MG63 (cell line): ENCODE data around the gene ALOX15. TPM values are rescaled to one million over a fixed set of nuclear protein-coding genes. Genes with fewer than 3 reads are reported as not detected.
"Not testable (repeated sequence)": the region's sequence is repeated elsewhere in the genome, so short reads cannot be mapped to it uniquely, and the experiment has no call there.

Experiments used
- DNase-seq: peaks from one replicate; pipeline ENCODE4 v3.0.0-alpha.2; 2020
- H3K27me3 ChIP-seq: fragments of 250-450 bp; sonication (Bioruptor Pico); 2 replicates; pipeline ENCODE4 v1.5.1; 2020; ENCODE audit warnings: mild to moderate bottlenecking, moderate library complexity
- H3K36me3 ChIP-seq: fragments of 250-450 bp; sonication (Bioruptor Pico); 2 replicates; pipeline ENCODE4 v1.5.1; 2020; ENCODE audit warnings: mild to moderate bottlenecking, moderate library complexity
- H3K4me3 ChIP-seq: fragments of 250-450 bp; sonication (Bioruptor Pico); 2 replicates; pipeline ENCODE4 v1.5.1; 2020; ENCODE audit warnings: mild to moderate bottlenecking, moderate library complexity
- H3K9me3 ChIP-seq: fragments of 250-450 bp; sonication (Bioruptor Pico); 2 replicates; pipeline ENCODE4 v1.5.1; 2020; ENCODE audit warnings: mild to moderate bottlenecking, moderate library complexity
- total RNA-seq: library from RNA; depleted of rRNA; stranded (reverse); fragments of >200 nt; shearing (Covaris generic); gene quantifications from 2 replicates; pipeline ENCODE4 v1.2.3, GENCODE V29; 2014; ENCODE audit warnings: low replicate concordance; rRNA removed

ALOX15 gene
- total RNA-seq: not detected in 2 replicates

GRCh38 chr17:4641297-4642195 is at the start of gene ALOX15:
ALOX15 (minus strand) TSS chr17:4641678; CDS start chr17:4641651, 27 bp downstream.
- peaks cover 12% of the 10 kb centered on the region for H3K27me3 ChIP-seq
- no peaks in the 10 kb centered on the region for H3K9me3 ChIP-seq
- H3K36me3 ChIP-seq: no peaks in the 10 kb centered on the region
- DNase-seq: no peak
- no peak within 1 kb of the TSS for H3K4me3 ChIP-seq

- H3K27me3 ChIP-seq: no peaks in the 10 kb centered on the region
- H3K36me3 ChIP-seq: peaks cover 19% of the 10 kb centered on the region
- DNase-seq: no peak
- no peaks in the 10 kb centered on the region for H3K9me3 ChIP-seq
- H3K4me3 ChIP-seq: no peak overlapping the region
Measured at GRCh38 chr17:4690745-4691144, 49.3 kb upstream of the ALOX15 start.

- not testable (repeated sequence) for H3K4me3 ChIP-seq, H3K27me3 ChIP-seq, DNase-seq, H3K9me3 ChIP-seq
- H3K36me3 ChIP-seq: peaks cover 19% of the 10 kb centered on the region
Measured at GRCh38 chr17:4689872-4690271, 48.4 kb upstream of the ALOX15 start.

- H3K36me3 ChIP-seq: peaks cover 16% of the 10 kb centered on the region
- H3K27me3 ChIP-seq, H3K9me3 ChIP-seq, DNase-seq, H3K4me3 ChIP-seq: not testable (repeated sequence)
Measured at GRCh38 chr17:4683739-4684138, 42.3 kb upstream of the ALOX15 start.

- Histone ChIP-seq H3K4me3 (no peak overlapping the region), H3K36me3 (peaks cover 18% of the 10 kb centered on the region), H3K9me3 (no peaks in the 10 kb centered on the region), H3K27me3 (no peaks in the 10 kb centered on the region)
- peak; percentile 34 for DNase-seq
Measured at GRCh38 chr17:4679658-4680057, 38.2 kb upstream of the ALOX15 start.

- H3K36me3 ChIP-seq: peaks cover 18% of the 10 kb centered on the region
- peak; percentile 80 for DNase-seq
- no peaks in the 10 kb centered on the region for H3K9me3 ChIP-seq
- no peaks in the 10 kb centered on the region for H3K27me3 ChIP-seq
- H3K4me3 ChIP-seq: no peak overlapping the region
Measured at GRCh38 chr17:4678448-4679026, 37.1 kb upstream of the ALOX15 start.

- no peak for DNase-seq
- Histone ChIP-seq H3K36me3 (peaks cover 9% of the 10 kb centered on the region), H3K4me3 (no peak overlapping the region), H3K27me3 (no peaks in the 10 kb centered on the region), H3K9me3 (no peaks in the 10 kb centered on the region)
Measured at GRCh38 chr17:4676791-4677190, 35.3 kb upstream of the ALOX15 start.

GRCh38 chr17:4675791-4676190 is 34.3 kb upstream of the ALOX15 start:
- DNase-seq: no peak
- Histone ChIP-seq H3K36me3 (peaks cover 9% of the 10 kb centered on the region), H3K4me3 (no peak overlapping the region), H3K9me3 (no peaks in the 10 kb centered on the region), H3K27me3 (no peaks in the 10 kb centered on the region)

GRCh38 chr17:4674685-4674998 is 33.2 kb upstream of the ALOX15 start:
- no peak for DNase-seq
- Histone ChIP-seq H3K9me3 (no peaks in the 10 kb centered on the region), H3K36me3 (peaks cover 9% of the 10 kb centered on the region), H3K27me3 (no peaks in the 10 kb centered on the region), H3K4me3 (no peak overlapping the region)

- no peaks in the 10 kb centered on the region for H3K27me3 ChIP-seq
- no peak for DNase-seq
- peaks cover 8% of the 10 kb centered on the region for H3K36me3 ChIP-seq
Measured at GRCh38 chr17:4673986-4674684, 32.7 kb upstream of the ALOX15 start.

GRCh38 chr17:4673169-4673568 is 31.7 kb upstream of the ALOX15 start:
- H3K9me3 ChIP-seq: no peaks in the 10 kb centered on the region
- no peak for DNase-seq
- H3K36me3 ChIP-seq: peaks cover 6% of the 10 kb centered on the region
- H3K27me3 ChIP-seq: no peaks in the 10 kb centered on the region
- H3K4me3 ChIP-seq: no peak overlapping the region

More at GRCh38 chr17:4673986-4674684, 32.7 kb upstream of the ALOX15 start:
- H3K9me3 ChIP-seq: no peaks in the 10 kb centered on the region
- H3K4me3 ChIP-seq: no peak overlapping the region

- no peak overlapping the region for H3K4me3 ChIP-seq
- DNase-seq: no peak
- no peaks in the 10 kb centered on the region for H3K27me3 ChIP-seq
- H3K9me3 ChIP-seq: no peaks in the 10 kb centered on the region
- peaks cover 6% of the 10 kb centered on the region for H3K36me3 ChIP-seq
Measured at GRCh38 chr17:4672751-4673150, 31.3 kb upstream of the ALOX15 start.

GRCh38 chr17:4672055-4672630 is 30.7 kb upstream of the ALOX15 start:
- H3K9me3 ChIP-seq: no peaks in the 10 kb centered on the region
- H3K36me3 ChIP-seq: peaks cover 2% of the 10 kb centered on the region
- no peak for DNase-seq

GRCh38 chr17:4667166-4667565 is 25.7 kb upstream of the ALOX15 start:
- H3K27me3 ChIP-seq: no peaks in the 10 kb centered on the region
- no peak for DNase-seq
- no peak overlapping the region for H3K4me3 ChIP-seq
- no peaks in the 10 kb centered on the region for H3K9me3 ChIP-seq
- no peaks in the 10 kb centered on the region for H3K36me3 ChIP-seq

More at GRCh38 chr17:4672055-4672630, 30.7 kb upstream of the ALOX15 start:
- Histone ChIP-seq H3K27me3 (no peaks in the 10 kb centered on the region), H3K4me3 (no peak overlapping the region)

- H3K4me3 ChIP-seq: no peak overlapping the region
Measured at GRCh38 chr17:4666296-4666695, 24.8 kb upstream of the ALOX15 start.

GRCh38 chr17:4665027-4665426 is 23.5 kb upstream of the ALOX15 start:
- Histone ChIP-seq H3K4me3 (no peak overlapping the region), H3K36me3 (no peaks in the 10 kb centered on the region), H3K9me3 (no peaks in the 10 kb centered on the region), H3K27me3 (no peaks in the 10 kb centered on the region)
- DNase-seq: no peak

More at GRCh38 chr17:4666296-4666695, 24.8 kb upstream of the ALOX15 start:
- Histone ChIP-seq H3K27me3 (no peaks in the 10 kb centered on the region), H3K36me3 (no peaks in the 10 kb centered on the region), H3K9me3 (no peaks in the 10 kb centered on the region)
- no peak for DNase-seq

- no peak for DNase-seq
- Histone ChIP-seq H3K4me3 (no peak overlapping the region), H3K9me3 (no peaks in the 10 kb centered on the region), H3K27me3 (no peaks in the 10 kb centered on the region), H3K36me3 (no peaks in the 10 kb centered on the region)
Measured at GRCh38 chr17:4664230-4664629, 22.8 kb upstream of the ALOX15 start.
